ENCODE results near the gene NNMT. TPM values are rescaled to one million over a fixed set of nuclear protein-coding genes. Genes with fewer than 3 reads are reported as not detected.
A peak's percentile ranks its signal among the peaks of the same experiment; 100 is the strongest.

NNMT gene
- 801 TPM for polyA plus RNA-seq (2013, experiment 1 of 2; ENCODE audit: insufficient read length)
- polyA plus RNA-seq (2013, experiment 2 of 2; ENCODE audit: insufficient read length): 852 TPM

DNA sequence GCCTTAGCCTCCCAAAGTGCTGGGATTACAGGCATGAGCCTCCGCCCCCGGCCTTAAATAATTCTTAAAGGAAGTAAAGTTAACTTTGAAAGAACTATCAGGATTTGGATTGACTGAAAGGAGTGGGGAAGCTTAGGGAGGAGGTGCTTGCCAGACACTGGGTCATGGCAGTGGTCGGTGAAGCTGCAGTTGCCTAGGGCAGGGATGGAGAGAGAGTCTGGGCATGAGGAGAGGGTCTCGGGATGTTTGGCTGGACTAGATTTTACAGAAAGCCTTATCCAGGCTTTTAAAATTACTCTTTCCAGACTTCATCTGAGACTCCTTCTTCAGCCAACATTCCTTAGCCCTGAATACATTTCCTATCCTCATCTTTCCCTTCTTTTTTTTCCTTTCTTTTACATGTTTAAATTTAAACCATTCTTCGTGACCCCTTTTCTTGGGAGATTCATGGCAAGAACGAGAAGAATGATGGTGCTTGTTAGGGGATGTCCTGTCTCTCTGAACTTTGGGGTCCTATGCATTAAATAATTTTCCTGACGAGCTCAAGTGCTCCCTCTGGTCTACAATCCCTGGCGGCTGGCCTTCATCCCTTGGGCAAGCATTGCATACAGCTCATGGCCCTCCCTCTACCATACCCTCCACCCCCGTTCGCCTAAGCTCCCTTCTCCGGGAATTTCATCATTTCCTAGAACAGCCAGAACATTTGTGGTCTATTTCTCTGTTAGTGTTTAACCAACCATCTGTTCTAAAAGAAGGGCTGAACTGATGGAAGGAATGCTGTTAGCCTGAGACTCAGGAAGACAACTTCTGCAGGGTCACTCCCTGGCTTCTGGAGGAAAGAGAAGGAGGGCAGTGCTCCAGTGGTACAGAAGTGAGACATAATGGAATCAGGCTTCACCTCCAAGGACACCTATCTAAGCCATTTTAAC lies at the start of gene NNMT:
Gene NNMT, plus strand, starts transcription at position 724 of the 929 bp plus-strand sequence. Its CDS starts 158 bp downstream, at position 882.
- peak; percentile 99 for DNase-seq

- DNase-seq: no peak
These were observed 49.0 kb upstream of the NNMT start for GRCh38 chr11:114247070-114247789.

GRCh38 chr11:114250180-114250579 lies 46.0 kb upstream of the NNMT start:
- no peak for DNase-seq

DNA sequence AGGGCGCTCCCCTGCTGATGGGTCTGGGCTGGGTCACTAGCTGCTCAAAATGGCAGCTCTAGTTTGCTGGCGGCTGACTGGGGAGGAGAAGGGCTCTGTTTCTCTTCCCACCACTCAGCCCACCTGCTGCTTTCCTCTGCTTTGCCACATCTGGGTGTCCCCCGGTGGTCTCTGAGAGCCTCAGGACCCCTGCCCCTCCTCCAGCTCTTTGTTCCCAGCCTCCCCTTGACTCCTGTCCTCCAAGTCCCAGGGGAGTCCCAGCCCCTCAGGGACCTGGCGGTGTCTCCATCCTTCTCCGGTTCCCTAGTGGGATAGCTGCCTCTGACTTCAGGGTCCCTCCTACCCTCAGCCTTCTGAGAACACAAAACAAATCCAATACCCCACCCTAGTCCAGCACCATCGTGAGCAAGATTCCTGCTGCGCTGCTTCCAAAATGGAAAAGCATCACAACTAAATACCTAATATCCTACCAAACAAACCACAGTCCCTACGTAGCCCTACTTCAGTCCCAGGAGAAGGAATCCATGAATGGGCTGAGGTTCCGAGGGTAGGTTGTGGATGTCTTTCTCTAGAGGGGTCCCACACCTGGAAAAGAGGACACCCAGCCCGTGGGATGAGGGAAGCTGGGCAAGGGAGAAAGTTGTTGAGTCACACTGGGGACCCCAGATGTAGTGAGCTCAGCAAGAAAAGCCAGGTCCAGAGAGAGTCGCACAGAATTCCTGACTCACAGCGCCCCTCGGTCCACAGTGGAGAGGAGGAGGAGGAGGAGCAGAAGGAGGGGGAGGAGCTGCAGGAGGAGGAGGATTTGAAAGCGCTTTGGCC lies 45.0 kb upstream of the NNMT start:
- DNase-seq: no peak

DNA sequence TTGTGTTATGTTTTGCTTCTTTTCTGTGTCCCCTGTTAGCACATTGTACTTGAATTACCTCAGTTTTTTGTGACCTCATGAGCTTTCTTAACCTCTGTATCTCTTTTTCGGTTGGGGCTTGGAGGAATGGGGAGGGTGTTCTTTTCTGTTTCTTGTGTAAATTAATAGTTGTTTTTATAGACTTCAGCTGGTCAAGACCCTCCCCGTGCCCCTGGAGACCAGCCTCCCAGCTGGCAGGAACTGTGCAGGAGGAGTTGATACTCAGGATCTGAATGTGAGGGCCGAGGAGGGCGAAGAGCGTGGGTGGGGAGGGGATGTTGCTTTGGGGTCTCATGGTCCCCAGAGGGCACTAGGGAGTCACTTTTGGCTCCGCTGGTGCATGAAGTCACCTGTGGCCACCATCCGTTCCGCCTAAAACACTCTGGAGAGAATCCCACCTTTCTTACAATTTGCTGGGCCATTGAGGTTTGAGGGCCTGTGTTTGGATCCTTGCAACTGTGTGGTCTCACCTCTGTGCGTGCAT lies 44.3 kb upstream of the NNMT start:
- no peak for DNase-seq

DNA sequence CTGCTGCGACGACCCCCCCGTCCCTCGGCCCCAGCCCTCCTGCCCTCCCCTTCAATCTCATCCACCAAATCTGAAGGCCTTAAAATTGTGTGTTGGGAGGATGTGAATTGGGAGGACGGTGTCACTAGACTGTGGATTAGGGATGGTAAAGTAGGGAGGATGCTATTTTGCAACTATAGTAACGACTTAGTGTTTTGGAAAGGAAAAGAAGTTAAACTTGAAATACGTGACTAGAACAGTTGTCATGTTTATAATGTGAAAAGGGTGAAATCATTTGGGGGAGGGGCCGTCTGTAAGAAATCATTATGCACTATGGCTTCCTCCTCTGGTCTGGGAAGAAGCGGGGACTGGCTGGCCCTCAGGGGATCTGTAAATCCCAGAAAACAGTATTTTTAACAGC lies 43.4 kb upstream of the NNMT start:
- DNase-seq: no peak

DNA sequence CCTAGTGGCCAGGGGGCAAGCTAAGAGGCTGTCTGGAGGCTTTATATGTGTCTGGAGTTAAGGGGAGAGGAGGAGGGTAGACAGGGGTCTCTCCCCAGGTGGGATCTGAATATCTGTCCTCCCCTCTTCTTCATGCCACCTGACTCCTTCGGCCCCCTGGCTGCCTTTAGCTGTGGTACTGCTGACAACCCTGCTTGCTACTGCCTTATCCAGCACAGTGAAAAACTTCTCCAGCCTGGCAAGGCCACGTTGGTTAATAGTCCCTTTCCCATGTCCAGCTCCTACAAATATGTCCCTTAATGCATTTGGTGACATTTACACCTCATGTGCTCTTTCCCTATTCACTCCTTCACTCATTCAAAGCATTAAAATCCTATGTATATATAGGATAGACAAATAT lies 42.4 kb upstream of the NNMT start:
- no peak for DNase-seq

DNA sequence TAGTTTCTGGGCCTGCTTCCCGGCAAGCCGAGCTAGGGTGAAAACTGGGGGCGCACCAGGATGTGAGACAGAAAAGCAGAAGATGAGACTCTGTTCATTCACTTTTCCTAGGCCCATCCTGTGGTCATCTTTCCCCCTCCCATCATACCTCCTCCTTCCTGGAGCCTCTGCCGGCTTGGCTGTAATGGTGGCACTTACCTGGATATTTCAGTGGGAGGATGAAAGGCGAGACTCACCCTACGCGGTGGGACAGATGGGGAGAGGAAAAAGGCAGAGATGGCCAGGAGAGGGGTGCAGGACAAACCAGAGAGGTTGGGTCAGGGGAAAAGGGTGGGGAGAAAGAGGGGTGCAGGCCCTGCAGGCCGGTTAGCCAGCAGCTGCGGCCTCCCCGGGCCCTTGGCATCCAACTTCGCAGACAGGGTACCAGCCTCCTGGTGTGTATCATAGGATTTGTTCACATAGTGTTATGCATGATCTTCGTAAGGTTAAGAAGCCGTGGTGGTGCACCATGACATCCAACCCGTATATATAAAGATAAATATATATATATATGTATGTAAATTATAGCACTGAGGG lies 41.5 kb upstream of the NNMT start:
- DNase-seq: no peak

- no peak for DNase-seq
These were observed 40.9 kb upstream of the NNMT start for GRCh38 chr11:114255289-114255688.

- no peak for DNase-seq
These were observed 39.8 kb upstream of the NNMT start for GRCh38 chr11:114256176-114256966.

DNA sequence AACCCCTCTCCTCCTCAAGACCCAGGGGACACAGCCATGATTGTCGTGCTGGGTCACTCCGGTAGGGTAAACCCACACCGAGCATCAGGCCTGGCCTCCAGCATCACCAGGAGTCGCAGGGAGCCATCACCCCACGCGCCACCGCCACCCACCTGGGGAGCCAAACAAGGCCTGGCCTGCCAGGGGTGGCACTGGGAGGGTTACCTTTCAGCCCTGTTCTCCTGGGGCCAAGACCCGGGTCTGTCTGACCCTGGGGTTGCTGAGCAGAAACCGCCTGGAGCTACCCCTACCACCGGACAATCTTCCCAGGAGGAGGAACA lies 39.3 kb upstream of the NNMT start:
- no peak for DNase-seq

DNA sequence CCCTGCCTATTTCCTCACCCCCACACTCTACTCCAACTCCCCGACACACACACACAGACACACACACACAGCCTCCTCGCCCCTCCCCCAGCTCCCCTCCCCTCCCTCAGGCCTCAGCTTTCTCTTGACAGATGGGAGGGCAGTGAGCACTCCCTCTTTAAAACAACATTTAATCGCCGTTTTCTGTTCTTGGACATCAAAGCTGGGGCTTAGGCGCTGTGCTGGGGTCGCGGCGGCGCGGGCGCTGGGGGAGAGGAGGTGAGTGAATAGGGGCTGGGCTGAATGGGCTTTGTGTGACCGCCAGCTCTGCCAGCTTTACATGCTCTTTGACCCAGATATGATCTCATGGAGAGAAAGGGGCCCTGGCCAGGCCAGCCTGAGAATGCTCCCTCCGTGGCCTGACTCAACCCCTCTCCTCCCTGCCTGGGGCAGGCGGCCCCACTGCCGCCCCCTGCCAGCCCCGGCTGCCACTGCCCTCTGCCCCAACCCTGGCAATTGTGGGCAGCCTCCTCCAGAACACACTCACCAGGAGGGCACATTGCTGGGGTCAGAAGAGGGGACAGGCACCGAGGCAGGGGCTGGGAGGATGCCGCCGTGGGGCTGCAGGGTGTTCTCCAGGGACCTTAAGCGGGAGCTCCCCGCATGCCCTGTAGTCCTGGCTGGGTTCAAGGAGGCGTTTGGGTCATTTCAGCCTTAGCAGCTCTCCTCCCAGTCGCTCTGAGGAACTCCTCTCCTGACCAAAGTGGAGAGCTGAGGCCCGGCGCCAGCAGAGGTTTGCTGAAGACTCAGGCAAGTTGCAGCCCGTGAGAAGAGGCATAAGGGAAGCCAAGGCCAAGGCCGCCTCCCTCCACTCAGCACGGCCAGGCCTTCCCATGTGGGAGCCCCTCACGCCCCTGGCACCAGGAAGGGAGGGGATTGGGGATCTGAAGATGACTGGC lies 38.3 kb upstream of the NNMT start:
- DNase-seq: no peak

GRCh38 chr11:114258696-114259095 lies 37.5 kb upstream of the NNMT start:
- no peak for DNase-seq

DNA sequence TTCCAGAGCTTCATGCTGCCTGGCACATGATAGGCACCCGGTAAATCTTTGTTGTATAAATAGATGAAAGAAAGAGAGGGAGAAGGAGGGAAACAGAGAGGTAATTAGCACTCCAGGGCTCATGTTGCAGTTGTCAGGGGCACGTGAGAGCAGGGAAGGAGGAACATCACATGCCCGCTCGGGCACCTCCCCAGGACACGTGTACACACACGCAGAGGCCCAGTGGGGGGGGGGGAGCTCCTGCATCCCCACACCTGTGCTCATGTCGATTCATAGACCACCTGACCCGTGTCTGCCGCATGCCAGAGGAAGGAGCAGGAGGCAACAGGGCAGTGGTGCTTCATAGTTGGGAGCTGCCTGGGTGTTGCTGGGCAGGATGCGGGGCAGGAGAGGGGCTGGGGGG lies 37.1 kb upstream of the NNMT start:
- DNase-seq: no peak

- DNase-seq: no peak
These were observed 36.6 kb upstream of the NNMT start for GRCh38 chr11:114259551-114259983.

DNA sequence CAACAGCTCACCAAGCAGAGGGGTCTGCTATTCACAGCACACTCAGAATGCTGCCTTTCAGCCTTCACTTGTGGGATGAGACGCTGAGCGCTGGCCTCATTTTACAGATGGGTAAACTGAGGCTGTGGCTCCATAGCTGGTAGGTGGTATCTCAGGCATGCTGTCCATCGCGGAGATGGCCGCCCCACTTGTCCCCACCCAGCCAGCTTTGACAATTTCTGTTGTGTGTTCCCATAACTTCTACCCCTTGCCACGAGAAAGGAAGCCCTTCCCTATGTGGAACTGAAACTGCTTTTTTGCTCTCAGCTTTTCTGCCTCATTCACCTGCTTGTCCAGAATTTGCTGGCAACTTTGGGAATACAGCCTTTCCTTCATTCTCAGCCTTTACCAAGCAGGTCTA lies 36.1 kb upstream of the NNMT start:
- no peak for DNase-seq

DNA sequence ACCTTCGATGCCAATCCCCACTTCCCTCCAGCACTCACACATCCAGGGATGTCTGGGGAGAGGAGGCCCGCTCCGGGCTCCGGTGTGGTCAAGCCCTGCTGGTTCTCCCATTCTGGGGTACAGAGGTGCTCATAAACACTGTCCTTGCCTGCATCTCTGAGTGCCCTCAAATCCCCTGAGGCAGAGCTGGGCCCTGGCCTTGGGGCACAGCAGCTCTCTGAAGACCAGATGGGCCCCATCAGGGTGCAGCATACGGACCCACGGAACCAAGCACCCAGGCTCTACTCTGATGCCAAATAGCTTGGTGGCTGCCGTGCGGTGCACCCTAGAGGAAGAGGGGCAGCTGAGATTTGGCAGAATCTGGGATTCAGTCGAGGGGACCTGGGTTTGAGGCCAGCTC lies 35.7 kb upstream of the NNMT start:
- DNase-seq: no peak

GRCh38 chr11:114261791-114262190 lies 34.4 kb upstream of the NNMT start:
- no peak for DNase-seq

DNA sequence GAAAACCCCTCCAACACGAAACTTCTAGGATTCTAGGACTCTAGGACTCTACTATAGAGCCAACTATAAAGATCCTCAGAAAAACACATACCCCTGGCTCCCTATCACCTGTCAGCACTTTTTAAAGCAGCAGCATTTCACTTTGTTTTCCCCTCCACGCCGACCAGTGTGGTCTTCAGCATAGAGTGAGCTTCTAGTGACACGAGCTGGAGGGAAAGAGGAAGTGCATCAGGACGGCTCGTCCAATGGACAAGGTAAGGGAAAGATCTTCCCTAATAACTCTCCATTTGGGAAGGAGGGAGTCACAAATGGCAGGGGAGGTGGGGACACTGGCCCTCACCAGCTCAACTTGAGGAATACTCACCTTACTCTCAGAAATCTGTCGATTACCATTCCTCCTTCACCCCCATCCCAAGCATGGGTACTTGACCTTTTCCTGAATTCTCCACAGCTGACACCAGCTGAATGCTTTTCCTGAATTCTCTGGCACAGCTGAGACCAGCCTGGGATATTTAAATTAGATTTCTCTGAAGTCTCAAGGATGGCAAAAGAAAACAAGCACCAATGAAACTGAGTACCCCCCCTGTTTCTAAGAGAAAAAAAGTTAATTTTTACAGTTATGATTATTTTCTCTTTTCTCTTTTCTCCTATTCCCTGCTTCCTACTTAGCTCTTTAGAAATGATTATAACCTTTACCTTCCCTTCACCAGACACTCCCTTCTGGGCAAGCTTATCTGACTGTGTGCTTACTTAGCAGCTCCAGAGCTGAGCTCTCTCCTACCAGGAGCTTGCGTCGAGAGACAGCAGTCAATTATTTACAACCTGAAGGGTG lies 33.3 kb upstream of the NNMT start:
- DNase-seq: peak; percentile 58
